PC-9 (cell line): ENCODE measurements around the gene TBX5. TPM values are rescaled to one million over a fixed set of nuclear protein-coding genes. Genes with fewer than 3 reads are reported as not detected.

Experiments
- BruUV-seq: library from RNA; stranded (reverse); fragments of 400-500 nt; replicated peaks from 2 replicates; lab custom pipeline; 2021; lab: Mats Ljungman, UMichigan
- CTCF ChIA-PET: fragments of 300-600 bp; sonication (Branson Sonifier 250); formaldehyde crosslinking; loops from one replicate; lab custom pipeline; 2022; ENCODE audit warnings: antibody characterized with exemption; lab: Charles Lee
- POLR2A ChIA-PET: fragments of 300-600 bp; sonication (Branson Sonifier 250); formaldehyde crosslinking; loops from one replicate; lab custom pipeline; 2022; ENCODE audit warnings: antibody characterized with exemption; ENCODE audit not compliant: unreplicated experiment; lab: Charles Lee
- DNase-seq, 2 experiments: peaks; one replicate each; pipeline versions ENCODE4 v3.0.0 to v3.0.0-alpha.2; 2015 to 2022; ENCODE audit warnings: mixed read lengths in 1 of 2
- H2AFZ ChIP-seq: fragments of 200-600 bp; sonication (generic); 2 replicates; pipeline ENCODE4 v1.8.1; 2017; ENCODE audit warnings: antibody characterized with exemption
- H3F3A ChIP-seq: fragments of 200-600 bp; sonication (generic); 2 replicates; pipeline ENCODE4 v1.8.1; 2017; ENCODE audit warnings: antibody characterized with exemption, mild to moderate bottlenecking, low read depth; ENCODE audit not compliant: insufficient read depth
- H3K27ac ChIP-seq: fragments of 200-600 bp; sonication (generic); 2 replicates; pipeline ENCODE4 v1.6.1; 2016; ENCODE audit warnings: mixed run types
- H3K27me3 ChIP-seq: fragments of 200-600 bp; sonication (generic); 2 replicates; pipeline ENCODE4 v1.6.1; 2016; ENCODE audit warnings: low read depth, mixed run types; ENCODE audit not compliant: insufficient read depth
- H3K36me3 ChIP-seq: fragments of 200-600 bp; sonication (generic); 2 replicates; pipeline ENCODE4 v1.6.1; 2016; ENCODE audit warnings: low read depth, mixed run types
- H3K4me1 ChIP-seq: fragments of 200-600 bp; sonication (generic); replicated peaks from 2 replicates; pipeline ENCODE4 v1.6.1; 2016; ENCODE audit warnings: mixed run types; ENCODE audit not compliant: insufficient read depth
- H3K4me2 ChIP-seq: fragments of 200-600 bp; sonication (generic); 2 replicates; pipeline ENCODE4 v1.6.1; 2017; ENCODE audit warnings: mixed run types
- H3K4me3 ChIP-seq: fragments of 200-600 bp; sonication (generic); 2 replicates; pipeline ENCODE4 v1.6.1; 2016; ENCODE audit warnings: mixed run types
- H3K79me2 ChIP-seq: fragments of 200-600 bp; sonication (generic); 2 replicates; pipeline ENCODE4 v1.6.1; 2017; ENCODE audit warnings: low read depth, mixed run types
- H3K9me2 ChIP-seq: fragments of 200-600 bp; sonication (generic); 2 replicates; pipeline ENCODE4 v1.8.1; 2017; ENCODE audit warnings: mild to moderate bottlenecking; ENCODE audit not compliant: insufficient read depth
- H3K9me3 ChIP-seq: fragments of 200-600 bp; sonication (generic); 2 replicates; pipeline ENCODE4 v1.8.1; 2016; ENCODE audit warnings: low read depth; ENCODE audit not compliant: insufficient read depth
- H4K20me1 ChIP-seq: fragments of 200-600 bp; sonication (generic); 2 replicates; pipeline ENCODE4 v1.8.1; 2017; ENCODE audit not compliant: insufficient read depth
- EZH2 ChIP-seq: fragments of 200-600 bp; sonication (generic); IDR thresholded peaks from 2 replicates; pipeline ENCODE4 v1.8.0; 2017; ENCODE audit warnings: antibody characterized with exemption, low read depth
- intact Hi-C: fragments of 100-400 bp; cut with micrococcal nuclease; formaldehyde crosslinking; loops from one replicate; pipeline ENCODE4 v1.10.0; 2022; ENCODE audit not compliant: unreplicated experiment
- total RNA-seq: library from RNA; stranded (reverse); gene quantifications from 2 replicates; pipeline ENCODE4 v1.2.3, GENCODE V29; 2021
- TF ChIP-seq, protein P1 (sequence below): fragments of 200-600 bp; sonication (generic); conservative IDR thresholded peaks from 2 replicates; pipeline ENCODE4 v1.6.1; 2017; ENCODE audit warnings: mixed run types, antibody characterized with exemption, mild to moderate bottlenecking, moderate library complexity

TBX5 gene
- total RNA-seq, 1 experiment from 2014 or later: not detected

GRCh38 chr12:114441039-114441383 is 35.1 kb upstream of the TBX5 start:
- H3K27ac ChIP-seq: no peak overlapping the region
- no peaks in the 10 kb centered on the region for H3K9me3 ChIP-seq
- ChIA-PET POLR2A (no interaction called here), CTCF (no interaction called here)
- no peaks in the 10 kb centered on the region for H3K9me2 ChIP-seq
- intact Hi-C loops: no loop called here
- no peaks in the 10 kb centered on the region for H3K36me3 ChIP-seq
- peaks cover 66% of the 10 kb centered on the region for H3K27me3 ChIP-seq
- H3K4me1 ChIP-seq: no peaks in the 10 kb centered on the region
- H2AFZ ChIP-seq: no peak overlapping the region
- no peak overlapping the region for H3K4me2 ChIP-seq
- BruUV-seq: no TSS peak
- DNase-seq: no peak
- H4K20me1 ChIP-seq: no peaks in the 10 kb centered on the region
- no peak for TF ChIP-seq EZH2
- TF ChIP-seq, protein P1, sequence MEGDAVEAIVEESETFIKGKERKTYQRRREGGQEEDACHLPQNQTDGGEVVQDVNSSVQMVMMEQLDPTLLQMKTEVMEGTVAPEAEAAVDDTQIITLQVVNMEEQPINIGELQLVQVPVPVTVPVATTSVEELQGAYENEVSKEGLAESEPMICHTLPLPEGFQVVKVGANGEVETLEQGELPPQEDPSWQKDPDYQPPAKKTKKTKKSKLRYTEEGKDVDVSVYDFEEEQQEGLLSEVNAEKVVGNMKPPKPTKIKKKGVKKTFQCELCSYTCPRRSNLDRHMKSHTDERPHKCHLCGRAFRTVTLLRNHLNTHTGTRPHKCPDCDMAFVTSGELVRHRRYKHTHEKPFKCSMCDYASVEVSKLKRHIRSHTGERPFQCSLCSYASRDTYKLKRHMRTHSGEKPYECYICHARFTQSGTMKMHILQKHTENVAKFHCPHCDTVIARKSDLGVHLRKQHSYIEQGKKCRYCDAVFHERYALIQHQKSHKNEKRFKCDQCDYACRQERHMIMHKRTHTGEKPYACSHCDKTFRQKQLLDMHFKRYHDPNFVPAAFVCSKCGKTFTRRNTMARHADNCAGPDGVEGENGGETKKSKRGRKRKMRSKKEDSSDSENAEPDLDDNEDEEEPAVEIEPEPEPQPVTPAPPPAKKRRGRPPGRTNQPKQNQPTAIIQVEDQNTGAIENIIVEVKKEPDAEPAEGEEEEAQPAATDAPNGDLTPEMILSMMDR: no peak
- no peaks in the 10 kb centered on the region for H3F3A ChIP-seq
- no peak overlapping the region for H3K4me3 ChIP-seq
- no peaks in the 10 kb centered on the region for H3K79me2 ChIP-seq

- POLR2A ChIA-PET: no interaction called here
- TF ChIP-seq EZH2: no peak
- TF ChIP-seq, protein P1: no peak
- Histone ChIP-seq H3K9me2 (no peaks in the 10 kb centered on the region), H4K20me1 (no peaks in the 10 kb centered on the region), H3K4me1 (no peaks in the 10 kb centered on the region), H3K27ac (no peak overlapping the region), H3F3A (no peaks in the 10 kb centered on the region), H3K36me3 (no peaks in the 10 kb centered on the region), H3K4me2 (no peak overlapping the region), H3K79me2 (no peaks in the 10 kb centered on the region), H3K4me3 (no peak overlapping the region), H2AFZ (no peak overlapping the region), H3K9me3 (no peaks in the 10 kb centered on the region), H3K27me3 (peaks cover 65% of the 10 kb centered on the region)
- intact Hi-C loops: no loop called here
- no peak for DNase-seq
- no TSS peak for BruUV-seq
- CTCF ChIA-PET: no interaction called here
Measured at GRCh38 chr12:114440270-114441038, 34.5 kb upstream of the TBX5 start.

- BruUV-seq: no TSS peak
- DNase-seq: no peak
- ChIA-PET CTCF (no interaction called here), POLR2A (no interaction called here)
- Histone ChIP-seq H3K36me3 (no peaks in the 10 kb centered on the region), H3K4me3 (no peak overlapping the region), H3K27me3 (peaks cover 65% of the 10 kb centered on the region), H3K27ac (no peak overlapping the region), H3K4me1 (no peaks in the 10 kb centered on the region), H2AFZ (no peak overlapping the region), H3K9me2 (no peaks in the 10 kb centered on the region), H4K20me1 (no peaks in the 10 kb centered on the region), H3K79me2 (no peaks in the 10 kb centered on the region), H3K9me3 (no peaks in the 10 kb centered on the region), H3F3A (no peaks in the 10 kb centered on the region), H3K4me2 (no peak overlapping the region)
- intact Hi-C loops: no loop called here
- TF ChIP-seq, protein P1: no peak
- no peak for TF ChIP-seq EZH2
Measured at GRCh38 chr12:114439817-114440216, 33.9 kb upstream of the TBX5 start.
